Gastrocnemius medialis (tissue), 4 donors: Measurements from ENCODE around the gene TANK. TPM values are rescaled to one million over a fixed set of nuclear protein-coding genes. Genes with fewer than 3 reads are reported as not detected.

Experiments
- ATAC-seq, 2 donors: fragments of 150-250 bp; one replicate each; pipeline ENCODE4 v1.9.1; 2016
- DNase-seq, 2 donors: peaks; one replicate each; pipeline ENCODE4 v3.0.0-alpha.2; 2019
- H3K27ac ChIP-seq, 4 donors: fragments of 200-600 bp; sonication (generic); 1 replicate in 1 of 4; 2 replicates in 3 of 4; pipeline ENCODE4 v1.5.1; 2016 to 2018; ENCODE audit warnings: mild to moderate bottlenecking in 2 of 4, moderate library complexity in 1 of 4
- H3K27me3 ChIP-seq, 3 donors: fragments of 200-600 bp; sonication (generic) in 2 of 3; 1 replicate in 1 of 3; 2 replicates in 2 of 3; pipeline versions ENCODE4 v1.5.1 to v1.6.0; 2016 to 2019; ENCODE audit warnings: mild to moderate bottlenecking in 1 of 3, moderate library complexity in 1 of 3
- H3K36me3 ChIP-seq, 2 donors: fragments of 200-600 bp; sonication (generic) in 1 of 2; one replicate each; pipeline ENCODE4 v1.5.1; 2017 to 2018
- H3K4me1 ChIP-seq, 2 donors: fragments of 200-600 bp; sonication (generic) in 1 of 2; one replicate each; pipeline ENCODE4 v1.5.1; 2016 to 2017; ENCODE audit warnings: mild to moderate bottlenecking in 2 of 2
- H3K4me3 ChIP-seq, 4 donors: fragments of 200-600 bp; sonication (generic) in 3 of 4; 1 replicate in 1 of 4; 2 replicates in 3 of 4; pipeline ENCODE4 v1.5.1; 2016 to 2019; ENCODE audit warnings: mild to moderate bottlenecking in 2 of 4
- H3K9me3 ChIP-seq, 3 donors: fragments of 200-600 bp; sonication (generic) in 2 of 3; 1 replicate in 1 of 3; 2 replicates in 2 of 3; pipeline ENCODE4 v1.5.1; 2016 to 2019
- CTCF ChIP-seq, 5 experiments: fragments of 450-650 bp in 3 of 5; fragments of 200-600 bp in 2 of 5; sonication (generic) in 2 of 5; IDR thresholded peaks in 4 of 5; conservative IDR thresholded peaks in 1 of 5; 1 replicate in 4 of 5; 2 replicates in 1 of 5; pipeline ENCODE4 v1.5.1; 2016 to 2019; ENCODE audit warnings: antibody characterized with exemption in 5 of 5, mild to moderate bottlenecking in 3 of 5, moderate library complexity in 3 of 5
- POLR2A ChIP-seq, 2 donors: fragments of 450-650 bp; IDR thresholded peaks; one replicate each; pipeline ENCODE4 v1.6.1; 2017; ENCODE audit warnings: antibody characterized with exemption in 2 of 2, mild to moderate bottlenecking in 2 of 2, moderate library complexity in 2 of 2
- in situ Hi-C, 4 donors: fragments of 200-750 bp; cut with MboI; loops; one replicate each; pipeline versions ENCODE4 v1.15.0 to v1.8.0; 2017; ENCODE audit warnings: low sequenced_read_pairs in 4 of 4
- intact Hi-C: fragments of 100-400 bp; cut with DNase I; formaldehyde crosslinking; loops from one replicate; pipeline ENCODE4 v1.15.1; 2023; ENCODE audit warnings: low total_unique reads
- total RNA-seq, 4 donors: library from RNA; depleted of rRNA; stranded (reverse); fragments of >200 nt; gene quantifications; one replicate each; pipeline versions ENCODE4 v1.1.0 to v1.2.3, GENCODE V29; 2016

The TANK gene
- total RNA-seq, 4 donors from 2014 or later, result 70.3 to 103 (median 86.0) TPM

DNA sequence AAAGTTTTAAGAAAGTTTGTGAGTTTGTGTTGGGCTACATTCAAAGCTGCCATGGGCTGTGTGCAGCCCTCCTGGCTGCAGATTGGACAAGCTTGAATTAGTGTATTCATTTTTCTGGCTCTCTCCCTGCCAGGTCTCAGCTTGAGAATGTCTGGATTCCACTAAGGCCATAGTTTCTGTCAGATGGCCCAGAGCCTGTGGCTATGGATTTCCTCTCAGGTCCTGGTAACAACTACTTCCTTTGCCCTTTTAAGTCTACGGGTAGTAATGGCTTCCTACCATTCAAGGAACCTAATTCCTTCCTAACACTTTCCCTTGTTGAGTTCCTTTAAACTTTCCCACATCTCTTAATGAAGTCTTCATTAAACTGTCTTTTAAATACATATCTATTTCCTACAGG is 123.7 kb downstream of the TANK start:
- H3K9me3 ChIP-seq, result no peaks in the 10 kb centered on the region
- H3K4me1 ChIP-seq, result no peaks in the 10 kb centered on the region
- TF ChIP-seq POLR2A (IDR thresholded peaks at IDR 0.05), result no peak
- no peak for TF ChIP-seq CTCF (IDR thresholded peaks at IDR 0.05 in 4 of 5, conservative IDR thresholded peaks at IDR 0.05 in 1 of 5)
- no peak overlapping the region for H3K4me3 ChIP-seq
- no peaks in the 10 kb centered on the region for H3K36me3 ChIP-seq
- in situ Hi-C loops, result no loop called here
- H3K27me3 ChIP-seq, result peaks cover 0 to 3% (median 0%) of the 10 kb centered on the region in 3 donors
- DNase-seq (no peak), ATAC-seq (no peak)
- intact Hi-C loops, result no loop called here
- no peak overlapping the region for H3K27ac ChIP-seq

Other genes starting within 250 kb of the TANK start
- gene PSMD14, start 148.0 kb downstream of the TANK start, total RNA-seq, result 100 to 1,000 TPM; 138 to 195 (median 163) TPM